Left lung (tissue), 10 donors: ENCODE results near the gene PCNX2. TPM values are rescaled to one million over a fixed set of nuclear protein-coding genes. Genes with fewer than 3 reads are reported as not detected.
"Not testable (repeated sequence)": the region's sequence is repeated elsewhere in the genome, so short reads cannot be mapped to it uniquely, and the experiment has no call there.

Experiments used
- ATAC-seq: fragments of 200-7000 bp; cut with Tn5 transposase; one replicate; pipeline ENCODE4 v1.9.1; 2020; ENCODE audit warnings: moderate library complexity
- DNase-seq, 4 donors: peaks; one replicate each; pipeline ENCODE4 v3.0.0-alpha.2; 2013 to 2020
- H3K27ac ChIP-seq, 2 donors: fragments of 200-600 bp; sonication (generic) in 1 of 2; one replicate each; pipeline versions ENCODE4 v1.5.0 to v1.8.0; 2020 to 2021
- H3K27me3 ChIP-seq, 2 donors: fragments of 200-600 bp; sonication (generic) in 1 of 2; one replicate each; pipeline versions ENCODE4 v1.5.0 to v1.8.0; 2020 to 2021
- H3K36me3 ChIP-seq, 2 donors: fragments of 200-600 bp; sonication (generic) in 1 of 2; one replicate each; pipeline versions ENCODE4 v1.5.0 to v1.8.0; 2020 to 2021
- H3K4me1 ChIP-seq, 2 donors: fragments of 200-600 bp; one replicate each; pipeline ENCODE4 v1.8.0; 2021
- H3K4me3 ChIP-seq, 2 donors: fragments of 200-600 bp; sonication (generic) in 1 of 2; one replicate each; pipeline versions ENCODE4 v1.5.0 to v1.8.0; 2020 to 2021; ENCODE audit warnings: mild to moderate bottlenecking in 1 of 2
- H3K9me3 ChIP-seq, 2 donors: fragments of 200-600 bp; sonication (generic) in 1 of 2; one replicate each; pipeline versions ENCODE4 v1.5.0 to v1.8.0; 2020 to 2021
- CTCF ChIP-seq, 2 donors: fragments of 200-600 bp; sonication (generic) in 1 of 2; IDR thresholded peaks; one replicate each; pipeline versions ENCODE4 v1.5.0 to v1.8.0; 2021; ENCODE audit warnings: antibody characterized with exemption in 2 of 2
- intact Hi-C, 2 donors: fragments of 100-400 bp; cut with DNase I; formaldehyde crosslinking; loops; one replicate each; pipeline versions ENCODE4 v1.11.2 to v1.14.2; 2022
- polyA plus RNA-seq, 6 donors: library from polyadenylated mRNA; unstranded; fragments of 120-200 nt; gene quantifications; one replicate each; pipeline ENCODE4 v1.2.1, GENCODE V29; 2013; ENCODE audit not compliant: insufficient read length in 6 of 6
- total RNA-seq, 2 donors: library from RNA; stranded (reverse); fragmentation: NEBNext Ultra II Directional; extraction: Animal tissue kit (Norgen Biotek cat#: 25700); gene quantifications; one replicate each; pipeline ENCODE4 v1.2.1, GENCODE V29; 2021
- donor health status: DM: no; HTN: yes; CAD: no.
- donor health status: DM: no; HTN: no; CAD: no.

Gene PCNX2
- total and polyA plus RNA-seq, 8 donors = 9.2 to 14.7 (median 11.3) TPM

DNA sequence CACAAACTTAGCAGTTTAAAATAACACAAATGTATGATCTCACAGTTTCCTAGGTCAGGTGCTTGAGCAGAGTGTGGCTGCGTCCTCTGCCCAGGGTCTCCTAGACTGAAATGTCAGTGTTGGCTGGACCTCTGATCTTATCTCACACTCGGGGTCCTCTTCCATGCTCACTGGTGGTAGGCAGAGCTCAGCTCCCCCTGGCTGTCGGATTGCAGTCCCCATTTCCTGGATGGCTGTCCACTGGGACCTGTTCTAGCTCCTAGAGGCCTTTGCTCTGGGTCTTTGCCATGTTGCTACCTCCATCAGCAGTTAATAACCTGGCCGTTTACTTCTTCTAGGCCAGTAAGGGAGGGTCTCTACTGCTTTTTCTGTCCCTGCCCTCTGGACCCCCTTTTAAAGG is 107.5 kb downstream of the PCNX2 start:
- no peak for TF ChIP-seq CTCF (IDR thresholded peaks at IDR 0.05)
- Histone ChIP-seq H3K4me3 (no peak overlapping the region), H3K9me3 (no peaks in the 10 kb centered on the region), H3K27ac (no peak overlapping the region), H3K4me1 (no peaks in the 10 kb centered on the region), H3K36me3 (no peaks in the 10 kb centered on the region), H3K27me3 (no peaks in the 10 kb centered on the region)
- intact Hi-C loops = no loop called here
- ATAC-seq (no peak), DNase-seq (no peak)

- H3K9me3 ChIP-seq = no peaks in the 10 kb centered on the region
- peaks cover 0 to 4% of the 10 kb centered on the region in 2 donors for H3K36me3 ChIP-seq
- H3K4me3 ChIP-seq = no peak overlapping the region
- no peaks in the 10 kb centered on the region for H3K27me3 ChIP-seq
- H3K4me1 ChIP-seq = no peaks in the 10 kb centered on the region
- intact Hi-C loops = no loop called here
- DNase-seq (no peak), ATAC-seq (no peak)
- no peak for TF ChIP-seq CTCF (IDR thresholded peaks at IDR 0.05)
- H3K27ac ChIP-seq = no peak overlapping the region
Observed at GRCh38 chr1:233183226-233184020, 112.1 kb downstream of the PCNX2 start.

GRCh38 chr1:233182587-233182986 is 112.9 kb downstream of the PCNX2 start:
- H3K9me3 ChIP-seq = peaks cover 0 to 7% of the 10 kb centered on the region in 2 donors
- no peaks in the 10 kb centered on the region for H3K27me3 ChIP-seq
- intact Hi-C loops = no loop called here
- H3K36me3 ChIP-seq = peaks cover 0 to 10% of the 10 kb centered on the region in 2 donors
- no peak for TF ChIP-seq CTCF (IDR thresholded peaks at IDR 0.05)
- ATAC-seq (no peak), DNase-seq (no peak)
- no peaks in the 10 kb centered on the region for H3K4me1 ChIP-seq
- no peak overlapping the region for H3K4me3 ChIP-seq
- no peak overlapping the region for H3K27ac ChIP-seq

DNA sequence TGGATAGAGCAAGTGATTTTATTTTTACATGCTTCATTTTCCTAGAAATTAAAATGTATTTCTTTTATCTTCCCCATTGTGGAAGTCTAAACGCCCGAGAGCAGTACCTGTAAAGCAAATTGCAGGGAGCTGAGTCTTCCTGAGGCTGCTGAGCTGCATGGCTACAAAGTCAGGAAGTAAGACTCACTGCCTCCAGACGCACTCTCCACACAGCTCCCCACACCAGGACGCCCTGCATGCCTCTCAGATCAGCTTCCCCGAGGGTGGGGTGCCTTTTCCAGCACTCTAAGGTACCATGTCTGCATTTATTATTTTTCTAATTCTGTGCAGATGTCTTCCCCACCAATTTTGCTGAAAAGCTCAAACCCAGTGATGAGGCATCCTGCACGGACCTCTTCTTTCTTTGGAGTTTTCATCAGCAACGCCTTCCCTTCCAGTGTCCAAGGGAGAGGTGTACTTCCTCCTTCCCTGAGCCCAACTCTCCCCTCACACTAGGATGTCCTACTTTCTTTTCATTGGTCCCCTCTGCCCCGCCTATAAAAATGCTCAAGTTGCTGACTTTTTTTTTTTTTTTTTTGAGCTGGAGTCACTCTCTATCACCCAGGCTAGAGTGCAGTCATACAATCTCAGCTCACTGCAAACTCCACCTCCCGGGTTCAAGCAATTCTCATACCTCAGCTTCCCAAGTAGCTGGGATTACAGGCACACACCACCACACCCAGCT is 114.7 kb downstream of the PCNX2 start:
- Histone ChIP-seq H3K27me3 (no peaks in the 10 kb centered on the region), H3K27ac (no peak overlapping the region), H3K4me3 (no peak overlapping the region), H3K4me1 (no peaks in the 10 kb centered on the region), H3K9me3 (peaks cover 0 to 16% of the 10 kb centered on the region in 2 donors), H3K36me3 (peaks cover 0 to 28% of the 10 kb centered on the region in 2 donors)
- ATAC-seq (no peak), DNase-seq (no peak)
- TF ChIP-seq CTCF (IDR thresholded peaks at IDR 0.05) = no peak
- intact Hi-C loops = no loop called here

DNA sequence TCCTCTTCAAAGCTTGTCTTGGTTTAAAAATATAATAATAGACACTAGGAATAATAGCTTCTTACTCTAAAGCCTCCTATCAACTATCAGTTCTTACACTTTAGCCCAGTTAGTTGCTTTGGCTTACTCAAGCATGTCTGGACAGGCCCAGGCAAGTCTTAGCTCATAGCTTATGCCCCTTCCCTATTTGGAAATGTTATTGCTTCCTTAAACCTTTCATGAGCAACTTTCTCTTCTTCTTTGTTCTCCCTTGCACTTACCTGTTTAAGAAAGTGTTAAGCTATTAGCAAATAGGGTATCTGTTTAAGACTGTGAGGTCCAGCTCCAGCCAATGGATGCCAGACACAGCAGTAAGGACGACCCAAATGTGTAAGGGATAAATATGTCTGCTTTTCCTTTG is 115.9 kb downstream of the PCNX2 start:
- ATAC-seq, H3K4me3 ChIP-seq: not testable (repeated sequence)
- intact Hi-C loops = loop anchor here in 1 of 2 donors (10.0 kb wide), 1 partner anchor 545 kb away; the partner anchor contains the start of gene SIPA1L2

More for the DNA sequence above, 115.9 kb downstream of the PCNX2 start:
- not testable (repeated sequence) for H3K27ac ChIP-seq, DNase-seq, H3K27me3 ChIP-seq, H3K4me1 ChIP-seq
- Histone ChIP-seq H3K36me3 (peaks cover 0 to 30% of the 10 kb centered on the region in 2 donors), H3K9me3 (peaks cover 0 to 16% of the 10 kb centered on the region in 2 donors)
